Ishikawa (cell line): ENCODE results near the gene EME1.

Experiments
- CEBPB ChIP-seq: IDR thresholded peaks from 2 replicates; pipeline ENCODE4 v1.6.1; 2012
- CREB1 ChIP-seq: IDR thresholded peaks from 2 replicates; pipeline ENCODE4 v1.6.1; 2012; ENCODE audit warnings: low read depth
- EGR1 ChIP-seq: IDR thresholded peaks from 2 replicates; pipeline ENCODE4 v1.6.1; 2012
- EP300 ChIP-seq: IDR thresholded peaks from 2 replicates; pipeline ENCODE4 v1.6.1; 2012; ENCODE audit warnings: borderline replicate concordance
- FOXM1 ChIP-seq: IDR thresholded peaks from 2 replicates; pipeline ENCODE4 v1.6.1; 2012; ENCODE audit warnings: low read depth, borderline replicate concordance
- MAX ChIP-seq: IDR thresholded peaks from 2 replicates; pipeline ENCODE4 v1.6.1; 2012
- NFIC ChIP-seq: IDR thresholded peaks from 2 replicates; pipeline ENCODE4 v1.6.1; 2012
- RAD21 ChIP-seq: IDR thresholded peaks from 2 replicates; pipeline ENCODE4 v1.6.1; 2012; ENCODE audit warnings: low read depth
- REST ChIP-seq: IDR thresholded peaks from 2 replicates; pipeline ENCODE4 v1.6.1; 2012; ENCODE audit warnings: low read depth, mild to moderate bottlenecking
- TAF1 ChIP-seq: IDR thresholded peaks from 2 replicates; pipeline ENCODE4 v1.6.1; 2012; ENCODE audit warnings: low read depth, mild to moderate bottlenecking
- TCF12 ChIP-seq: IDR thresholded peaks from 2 replicates; pipeline ENCODE4 v1.6.1; 2012; ENCODE audit warnings: low read depth
- TEAD4 ChIP-seq: IDR thresholded peaks from 2 replicates; pipeline ENCODE4 v1.6.1; 2012
- USF1 ChIP-seq: IDR thresholded peaks from 2 replicates; pipeline ENCODE4 v1.6.1; 2012
- YY1 ChIP-seq: IDR thresholded peaks from 2 replicates; pipeline ENCODE4 v1.6.1; 2012; ENCODE audit warnings: low read depth

GRCh38 chr17:50330151-50330775 is 42.8 kb upstream of the EME1 start:
- no peak for TF ChIP-seq REST
- no peak for TF ChIP-seq TEAD4
- TF ChIP-seq EP300 = no peak
- TF ChIP-seq CEBPB = no peak
- TF ChIP-seq MAX = no peak
- TF ChIP-seq YY1 = no peak
- TF ChIP-seq FOXM1 = no peak
- TF ChIP-seq CREB1 = no peak
- TF ChIP-seq TCF12 = no peak
- TF ChIP-seq RAD21 = no peak
- no peak for TF ChIP-seq TAF1
- no peak for TF ChIP-seq USF1
- TF ChIP-seq EGR1 = no peak
- TF ChIP-seq NFIC = no peak
